IPS-11a (cell line): Measurements from ENCODE around the gene PLK5.

Source experiments
- H3K4me3 ChIP-seq: one replicate; pipeline ENCODE4 v1.5.1; 2013; ENCODE audit warnings: low read depth, low read length, control low read depth

Gene PLK5

GRCh38 chr19:1576242-1577089, 52.6 kb downstream of the PLK5 start:
- H3K4me3 ChIP-seq = no peak overlapping the region

- H3K4me3 ChIP-seq = no peak overlapping the region
Observed at GRCh38 chr19:1577090-1577928, 53.4 kb downstream of the PLK5 start.

- H3K4me3 ChIP-seq = no peak overlapping the region
Observed at GRCh38 chr19:1577929-1578618, 54.2 kb downstream of the PLK5 start.

DNA sequence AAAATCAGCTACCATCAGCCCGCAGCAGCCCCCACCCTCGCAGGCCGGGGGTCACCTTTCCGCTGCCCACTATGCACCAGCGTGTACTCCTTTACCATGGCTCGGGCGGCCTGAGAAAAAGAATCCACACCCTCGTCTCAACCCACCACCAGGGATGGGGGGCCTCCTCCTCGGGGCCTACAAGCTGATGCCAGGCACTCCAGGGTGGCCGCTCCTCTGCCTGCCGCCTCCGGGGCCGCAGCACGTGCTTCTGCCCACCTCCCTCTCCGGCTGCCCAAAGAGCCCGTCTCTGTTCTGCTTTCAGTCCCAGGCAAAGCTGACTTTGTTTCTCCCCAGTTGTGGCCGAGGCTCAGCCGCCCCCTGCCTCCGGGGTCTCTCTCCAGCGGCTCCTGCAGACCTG, 55.3 kb downstream of the PLK5 start:
- H3K4me3 ChIP-seq = no peak overlapping the region

DNA sequence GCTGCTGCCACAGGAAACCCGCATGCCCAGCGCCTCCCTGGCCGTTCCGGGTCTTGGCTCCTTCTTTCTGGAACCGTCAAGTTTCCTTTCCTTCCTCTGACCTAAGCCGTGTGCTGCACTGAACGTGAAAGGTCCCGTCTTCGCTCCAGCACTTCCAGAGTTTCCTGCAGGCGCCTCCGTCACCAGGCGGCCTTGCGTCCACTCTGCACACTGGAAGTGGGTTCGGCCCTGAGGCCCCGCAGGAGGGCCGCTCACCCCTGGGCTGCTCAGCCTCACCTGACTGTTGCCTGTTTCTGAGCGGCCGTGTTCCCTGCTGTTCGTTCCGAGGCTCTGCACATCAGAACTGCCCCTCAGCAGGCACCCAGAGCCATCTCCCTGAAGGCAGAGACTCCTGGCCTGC, 56.5 kb downstream of the PLK5 start:
- H3K4me3 ChIP-seq = no peak overlapping the region

GRCh38 chr19:1580957-1581356, 57.1 kb downstream of the PLK5 start:
- H3K4me3 ChIP-seq = no peak overlapping the region

DNA sequence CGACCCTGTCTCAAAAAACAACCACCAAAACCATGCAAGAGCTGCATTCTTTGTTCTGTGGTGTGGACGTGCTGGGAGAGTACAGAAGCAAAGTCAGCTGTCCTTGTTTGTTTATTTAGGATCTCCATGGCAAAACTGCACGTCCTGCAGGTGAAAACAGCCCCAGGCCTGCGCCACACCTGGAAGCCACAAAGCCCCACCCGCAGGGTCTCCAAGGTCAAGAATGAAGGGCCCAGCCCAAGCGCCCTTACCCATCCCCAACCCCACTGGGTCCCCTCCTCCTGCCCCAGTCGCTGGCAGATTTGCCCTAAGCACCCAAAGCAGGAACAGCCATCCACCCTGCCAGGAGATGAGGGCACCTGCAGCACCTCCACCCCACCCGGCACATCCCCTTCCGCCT, 58.3 kb downstream of the PLK5 start:
- H3K4me3 ChIP-seq = no peak overlapping the region

- no peak overlapping the region for H3K4me3 ChIP-seq
Observed at GRCh38 chr19:1584500-1585242, 60.8 kb downstream of the PLK5 start.

GRCh38 chr19:1585243-1585580, 61.3 kb downstream of the PLK5 start:
- H3K4me3 ChIP-seq = no peak overlapping the region
